Esophagus (tissue), 2 donors: ENCODE results near the gene NCOA7. TPM values are rescaled to one million over a fixed set of nuclear protein-coding genes. Genes with fewer than 3 reads are reported as not detected.

Source experiments
- H3K27ac ChIP-seq, 2 donors: one replicate each; pipeline ENCODE4 v1.5.1; 2013; ENCODE audit warnings: low read depth in 2 of 2, mild to moderate bottlenecking in 2 of 2, inconsistent platforms in 1 of 2, low read length in 1 of 2, moderate library complexity in 1 of 2
- H3K27me3 ChIP-seq, 2 donors: one replicate each; pipeline ENCODE4 v1.6.1; 2013; ENCODE audit warnings: low read length in 2 of 2, control low read depth in 1 of 2, mild to moderate bottlenecking in 1 of 2; ENCODE audit not compliant: insufficient read depth in 2 of 2, control insufficient read depth in 1 of 2
- H3K36me3 ChIP-seq, 2 donors: one replicate each; pipeline ENCODE4 v1.6.1; 2013; ENCODE audit warnings: low read length in 1 of 2; ENCODE audit not compliant: control insufficient read depth in 2 of 2, insufficient read depth in 2 of 2
- H3K4me1 ChIP-seq, 2 donors: one replicate each; pipeline ENCODE4 v1.6.1; 2013; ENCODE audit warnings: low read length in 1 of 2; ENCODE audit not compliant: control insufficient read depth in 2 of 2, insufficient read depth in 2 of 2
- H3K4me3 ChIP-seq, 2 donors: one replicate each; pipeline ENCODE4 v1.5.1; 2013; ENCODE audit warnings: low read length in 2 of 2, mild to moderate bottlenecking in 2 of 2, low read depth in 1 of 2, moderate library complexity in 1 of 2
- H3K9me3 ChIP-seq, 2 donors: one replicate each; pipeline ENCODE4 v1.6.1; 2013; ENCODE audit warnings: mild to moderate bottlenecking in 2 of 2, low read depth in 1 of 2, low read length in 1 of 2, moderate library complexity in 1 of 2; ENCODE audit not compliant: control insufficient read depth in 2 of 2, insufficient read depth in 1 of 2
- WGBS, 2 donors: extraction: QIAGEN DNeasy Blood & Tissue Kit; methylation state at CpG; one replicate each; pipeline ENCODE4 v1.1.7; 2013; 5-methylcytosine and 5-hydroxymethylcytosine counted together
- polyA plus RNA-seq, 2 donors: library from polyadenylated mRNA; stranded (reverse); fragments of 200-250 nt; gene quantifications; one replicate each; pipeline ENCODE4 v1.2.3, GENCODE V29; 2013
- donor health status: healthy with polysubstance abuse.
- donor health status: Bipolar disorder and iron deficiency.

Gene NCOA7
- polyA plus RNA-seq, 2 donors: 9.3 to 24.1 TPM

DNA sequence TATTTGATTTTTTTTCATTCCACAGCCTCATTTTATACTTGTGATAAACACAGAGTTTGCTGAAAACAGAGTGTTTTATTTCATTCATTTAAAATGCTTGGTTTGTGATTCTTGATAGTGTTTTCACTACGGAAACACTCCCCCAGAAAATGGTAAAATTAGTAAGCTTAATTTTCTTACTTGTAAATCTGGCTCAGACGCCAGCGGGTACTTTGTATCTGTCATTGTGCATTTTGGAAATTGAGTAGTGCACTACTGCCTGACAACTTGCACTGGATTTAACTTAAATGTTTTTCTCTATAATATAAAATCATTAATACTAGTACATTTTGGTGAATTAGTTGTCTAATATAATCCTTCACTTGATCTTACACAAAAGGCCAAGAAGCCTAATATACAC lies 128.9 kb downstream of the NCOA7 start:
- Histone ChIP-seq H3K4me3 (peak overlapping the region in 1 of 2 donors; percentile 46), H3K27me3 (no peaks in the 10 kb centered on the region), H3K27ac (peak overlapping the region; percentile 89 to 90), H3K4me1 (peaks cover under 1 to 3% of the 10 kb centered on the region in 2 donors), H3K9me3 (no peaks in the 10 kb centered on the region), H3K36me3 (peaks cover 4 to 10% of the 10 kb centered on the region in 2 donors)
- 46 to 49% methylated on average over 3 of the region's 3 CpGs for WGBS, 2 donors

DNA sequence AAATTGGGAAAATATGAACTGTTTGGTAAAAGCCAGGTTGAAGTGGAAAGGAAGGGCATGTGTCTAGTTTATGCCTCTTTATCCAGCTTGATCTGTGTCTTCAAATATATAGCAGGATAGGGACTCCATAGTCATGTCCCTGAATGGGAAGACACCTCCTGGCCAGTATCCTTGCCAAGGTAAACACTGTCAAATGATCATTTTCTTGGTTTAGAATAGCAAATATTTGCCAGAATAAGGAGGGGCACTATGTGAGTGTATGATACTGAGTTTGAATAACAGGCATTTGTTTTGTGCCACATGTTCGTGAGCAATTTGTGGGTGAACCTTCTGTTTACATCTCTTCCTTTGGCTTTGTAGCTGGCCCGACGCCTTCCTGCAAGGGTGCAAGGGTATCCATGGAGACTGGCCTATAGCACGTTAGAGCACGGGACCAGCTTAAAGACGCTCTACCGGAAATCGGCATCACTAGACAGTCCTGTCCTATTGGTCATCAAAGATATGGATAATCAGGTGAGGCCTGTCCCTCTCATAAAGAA lies 131.6 kb downstream of the NCOA7 start:
- Histone ChIP-seq H3K4me3 (peak overlapping the region in 1 of 2 donors; percentile 19), H3K27me3 (no peaks in the 10 kb centered on the region), H3K4me1 (peaks cover 3 to 7% of the 10 kb centered on the region in 2 donors), H3K9me3 (no peaks in the 10 kb centered on the region), H3K36me3 (peaks cover 0 to 6% of the 10 kb centered on the region in 2 donors), H3K27ac (no peak overlapping the region)
- 66 to 71% methylated on average over 8 of the region's 8 CpGs for WGBS, 2 donors

DNA sequence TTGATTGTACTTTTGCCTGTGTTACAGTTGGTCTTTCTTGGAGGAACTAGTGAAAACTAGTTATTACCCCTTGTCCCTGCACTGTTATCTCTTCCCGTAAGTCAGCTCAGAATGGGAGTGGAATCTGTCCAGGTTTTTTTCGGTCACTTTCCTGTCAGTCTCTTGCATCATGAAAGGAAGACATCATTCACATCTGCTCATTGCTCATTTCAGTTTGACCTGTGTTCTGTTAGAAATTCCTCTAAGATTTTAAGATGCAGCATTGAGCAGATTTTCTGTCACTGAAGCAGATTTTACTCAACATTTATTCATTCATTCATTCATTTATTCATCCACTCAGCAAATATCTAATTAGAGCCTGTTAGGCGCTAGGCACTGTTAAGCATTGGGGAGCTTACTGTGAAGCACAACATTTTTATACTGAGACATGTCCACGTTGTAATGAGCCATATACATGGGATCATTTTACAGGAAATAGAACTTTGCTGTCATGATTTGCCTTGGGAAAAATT lies 132.7 kb downstream of the NCOA7 start:
- no peaks in the 10 kb centered on the region for H3K27me3 ChIP-seq
- no peak overlapping the region for H3K4me3 ChIP-seq
- H3K27ac ChIP-seq: no peak overlapping the region
- H3K4me1 ChIP-seq: peaks cover 3 to 7% of the 10 kb centered on the region in 2 donors
- peaks cover 4 to 10% of the 10 kb centered on the region in 2 donors for H3K36me3 ChIP-seq
- WGBS, 2 donors: 44 to 49% methylated on average over 4 of the region's 4 CpGs
- H3K9me3 ChIP-seq: no peaks in the 10 kb centered on the region

DNA sequence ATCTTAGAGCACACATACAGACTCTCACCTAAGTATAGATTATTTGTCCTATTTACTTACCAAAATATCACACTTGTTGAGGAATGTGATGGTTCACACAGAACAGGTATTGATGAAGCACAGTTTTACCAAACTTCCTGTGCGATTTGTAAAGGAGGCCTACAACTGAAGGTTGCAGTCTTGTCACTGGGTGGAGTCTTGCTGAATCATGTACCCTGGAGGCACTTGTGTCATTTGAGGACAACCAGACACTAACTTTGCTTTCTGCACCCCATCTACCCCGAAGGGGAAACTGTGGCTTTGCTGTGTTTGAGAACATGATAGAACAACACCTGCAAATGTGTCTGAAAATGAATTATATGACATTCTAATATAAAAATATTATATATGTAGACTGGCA lies 133.4 kb downstream of the NCOA7 start:
- H3K4me1 ChIP-seq: peaks cover 3 to 7% of the 10 kb centered on the region in 2 donors
- H3K36me3 ChIP-seq: peaks cover 4 to 10% of the 10 kb centered on the region in 2 donors
- H3K4me3 ChIP-seq: no peak overlapping the region
- no peaks in the 10 kb centered on the region for H3K9me3 ChIP-seq
- no peaks in the 10 kb centered on the region for H3K27me3 ChIP-seq
- WGBS, 2 donors: 33 to 49% methylated on average over 2 of the region's 2 CpGs
- no peak overlapping the region for H3K27ac ChIP-seq

DNA sequence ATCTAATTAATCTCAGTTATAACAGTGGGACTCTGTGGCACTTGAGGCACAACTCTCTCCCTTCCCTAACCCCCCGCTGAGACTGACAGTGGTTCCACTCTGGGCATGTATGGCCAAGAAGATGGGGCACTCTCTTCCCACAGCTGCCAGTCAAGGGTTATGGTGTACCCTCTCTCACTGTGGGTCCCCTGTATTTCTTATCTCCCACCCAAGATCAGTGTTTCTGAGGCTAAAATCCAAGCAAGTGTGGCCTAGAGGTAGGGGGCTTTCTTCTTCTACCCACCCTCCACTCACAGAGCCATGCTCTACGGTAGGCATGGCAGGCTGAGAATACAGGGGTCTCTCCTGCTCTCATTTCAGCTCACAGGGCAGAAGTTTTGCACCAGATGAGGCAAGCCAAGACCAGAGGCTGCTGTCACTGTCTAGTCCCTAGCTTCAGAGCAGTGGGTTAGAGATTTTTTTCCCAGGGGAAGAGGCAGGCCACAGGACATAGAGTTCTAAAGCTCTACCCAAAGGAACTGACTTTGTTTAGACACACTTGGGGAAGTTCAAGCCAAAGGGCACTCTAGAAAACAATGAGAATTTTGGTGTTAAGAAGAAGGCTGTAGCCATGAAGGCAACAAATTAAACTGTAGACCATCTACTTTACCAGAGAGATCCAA lies 134.1 kb downstream of the NCOA7 start:
- WGBS, 2 donors: 81 to 92% methylated on average over 2 of the region's 2 CpGs
- H3K36me3 ChIP-seq: peaks cover 4 to 10% of the 10 kb centered on the region in 2 donors
- H3K4me3 ChIP-seq: no peak overlapping the region
- no peaks in the 10 kb centered on the region for H3K9me3 ChIP-seq
- peak overlapping the region in 1 of 2 donors; percentile 20 for H3K27ac ChIP-seq
- peaks cover 3 to 7% of the 10 kb centered on the region in 2 donors for H3K4me1 ChIP-seq
- H3K27me3 ChIP-seq: no peaks in the 10 kb centered on the region

DNA sequence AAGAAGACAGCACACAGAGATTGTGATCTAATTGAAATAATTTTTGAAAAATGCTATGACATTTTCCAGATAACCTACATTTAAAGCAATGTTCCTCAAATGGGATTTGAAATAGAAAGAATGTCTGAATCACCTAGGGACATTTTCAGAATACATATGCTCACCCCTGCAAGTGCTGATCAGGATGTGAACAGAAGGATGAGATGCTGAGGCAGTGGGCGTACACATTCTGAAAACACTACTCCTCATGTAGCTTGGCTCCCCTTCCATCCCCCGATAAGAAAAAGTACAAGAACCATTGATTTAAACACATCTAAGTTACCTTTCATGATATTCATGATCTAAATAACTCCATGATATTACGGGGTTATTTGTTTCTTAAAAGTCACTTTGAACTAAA lies 136.0 kb downstream of the NCOA7 start:
- Histone ChIP-seq H3K4me1 (peaks cover 3 to 7% of the 10 kb centered on the region in 2 donors), H3K9me3 (no peaks in the 10 kb centered on the region), H3K4me3 (no peak overlapping the region), H3K27me3 (no peaks in the 10 kb centered on the region), H3K36me3 (peaks cover 4 to 10% of the 10 kb centered on the region in 2 donors), H3K27ac (no peak overlapping the region)
- 92 to 95% methylated on average over 3 of the region's 3 CpGs for WGBS, 2 donors

DNA sequence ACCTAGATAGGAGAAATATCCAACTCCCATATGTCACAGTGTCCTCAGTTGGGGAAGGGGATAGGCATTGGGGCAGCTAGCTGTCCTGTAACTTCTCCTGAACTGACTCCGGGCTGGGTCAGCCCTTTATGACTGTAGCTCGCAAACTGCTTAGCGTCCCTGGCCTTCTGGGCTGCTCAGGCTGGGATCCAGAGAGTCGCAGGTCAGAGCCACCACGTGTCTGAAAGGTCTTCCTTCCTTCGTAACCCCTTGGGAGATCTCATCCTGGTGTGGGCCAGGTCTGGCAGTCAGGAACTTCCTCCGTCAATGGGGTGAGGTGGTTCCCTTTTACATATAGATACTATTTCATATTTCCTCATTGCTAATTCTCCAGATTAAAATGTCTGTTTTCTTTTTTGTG lies 137.0 kb downstream of the NCOA7 start:
- H3K27me3 ChIP-seq: no peaks in the 10 kb centered on the region
- H3K36me3 ChIP-seq: peaks cover 4 to 7% of the 10 kb centered on the region in 2 donors
- H3K4me1 ChIP-seq: peaks cover 3 to 5% of the 10 kb centered on the region in 2 donors
- 76 to 81% methylated on average over 7 of the region's 7 CpGs for WGBS, 2 donors
- H3K4me3 ChIP-seq: no peak overlapping the region
- no peaks in the 10 kb centered on the region for H3K9me3 ChIP-seq
- no peak overlapping the region for H3K27ac ChIP-seq

DNA sequence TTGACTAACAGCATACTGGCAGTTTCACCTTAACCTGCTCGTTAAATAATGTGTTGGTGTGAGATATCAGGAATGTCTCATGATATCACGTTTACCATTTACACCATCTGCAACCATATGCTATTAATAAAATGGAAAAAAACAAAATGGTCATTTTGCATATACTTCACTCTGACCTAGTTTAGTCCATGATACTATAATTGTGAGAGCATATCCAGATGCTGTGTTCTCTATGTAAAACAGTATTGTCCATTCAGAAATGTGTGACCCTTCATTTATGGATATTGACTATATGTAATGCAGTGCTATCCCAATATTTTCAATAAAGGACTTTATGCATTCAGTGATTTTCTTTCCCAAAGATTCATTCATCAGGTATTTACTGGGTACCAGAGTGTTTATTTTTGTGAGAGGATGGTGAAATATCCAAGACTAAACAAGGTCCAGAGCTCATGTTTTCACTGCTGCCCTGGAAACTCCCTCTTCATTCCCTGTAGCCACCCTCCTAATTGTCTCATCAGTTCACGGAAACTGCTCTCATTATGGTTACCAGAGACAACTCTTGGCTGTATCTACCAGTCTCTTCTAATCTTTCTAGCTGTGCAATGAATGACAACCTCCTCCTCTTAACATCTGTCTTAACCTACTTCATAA lies 140.1 kb downstream of the NCOA7 start:
- H3K36me3 ChIP-seq: peaks cover 4% of the 10 kb centered on the region in 2 donors
- WGBS, 2 donors: 84 to 86% methylated on average over 3 of the region's 3 CpGs

DNA sequence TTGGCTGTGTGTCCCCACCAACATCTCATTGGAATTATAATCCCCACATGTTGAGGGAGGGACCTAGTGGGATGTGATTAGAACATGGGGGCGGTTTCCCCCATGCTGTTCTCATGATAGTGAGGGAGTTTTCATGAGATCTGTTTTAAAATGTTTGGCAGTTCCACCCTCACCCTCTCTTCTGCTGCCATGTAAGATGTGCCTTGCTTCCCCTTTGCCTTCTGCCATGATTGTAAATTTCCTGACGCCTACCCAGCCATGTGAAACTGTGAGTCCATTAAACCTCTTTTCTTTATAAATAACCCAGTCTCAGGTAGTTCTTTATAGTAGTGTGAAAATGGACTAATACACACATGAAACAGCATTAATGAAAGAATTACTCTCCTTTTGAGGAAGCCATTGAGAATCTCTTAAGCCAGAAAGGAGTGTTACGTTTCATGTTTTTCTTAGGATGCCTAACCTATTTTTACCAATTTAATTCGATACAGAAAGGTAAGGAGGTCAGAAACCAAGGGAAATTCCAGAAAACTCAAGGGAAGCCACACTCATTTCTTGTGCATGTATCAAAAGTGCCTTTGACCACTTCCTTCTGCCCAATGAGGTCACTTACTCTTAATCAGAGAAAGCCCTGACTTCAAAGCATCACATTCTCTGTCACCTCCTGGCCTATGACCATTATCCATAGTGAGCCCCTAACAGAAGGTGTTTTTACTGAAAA lies 141.1 kb downstream of the NCOA7 start:
- Histone ChIP-seq H3K4me3 (no peak overlapping the region), H3K4me1 (no peaks in the 10 kb centered on the region), H3K27me3 (no peaks in the 10 kb centered on the region), H3K36me3 (peaks cover 4% of the 10 kb centered on the region in 2 donors), H3K27ac (no peak overlapping the region), H3K9me3 (no peaks in the 10 kb centered on the region)
- WGBS, 2 donors: 85 to 87% methylated on average over 4 of the region's 4 CpGs

More for the DNA sequence above, 140.1 kb downstream of the NCOA7 start:
- H3K4me1 ChIP-seq: no peaks in the 10 kb centered on the region
- no peak overlapping the region for H3K27ac ChIP-seq
- no peaks in the 10 kb centered on the region for H3K9me3 ChIP-seq
- no peaks in the 10 kb centered on the region for H3K27me3 ChIP-seq
- no peak overlapping the region for H3K4me3 ChIP-seq
